Upper lobe of right lung (tissue), 1 donor: Measurements from ENCODE around the gene DUT. TPM values are rescaled to one million over a fixed set of nuclear protein-coding genes. Genes with fewer than 3 reads are reported as not detected.

Source experiments
- ATAC-seq: fragments of 200-7000 bp; cut with Tn5 transposase; one replicate; pipeline ENCODE4 v1.9.1; 2020; ENCODE audit warnings: mild to moderate bottlenecking, moderate library complexity
- DNase-seq: peaks from one replicate; pipeline ENCODE4 v3.0.0-alpha.2; 2020
- H3K27ac ChIP-seq: fragments of 200-600 bp; one replicate; pipeline ENCODE4 v1.8.0; 2022
- H3K27me3 ChIP-seq: fragments of 200-600 bp; one replicate; pipeline ENCODE4 v1.8.0; 2022; ENCODE audit warnings: mild to moderate bottlenecking
- H3K36me3 ChIP-seq: fragments of 200-600 bp; one replicate; pipeline ENCODE4 v1.8.0; 2022
- H3K4me1 ChIP-seq: fragments of 200-600 bp; one replicate; pipeline ENCODE4 v1.8.0; 2022
- H3K4me3 ChIP-seq: fragments of 200-600 bp; one replicate; pipeline ENCODE4 v1.8.0; 2022; ENCODE audit warnings: mild to moderate bottlenecking
- H3K9me3 ChIP-seq: fragments of 200-600 bp; one replicate; pipeline ENCODE4 v1.8.0; 2022
- CTCF ChIP-seq: fragments of 200-600 bp; IDR thresholded peaks from one replicate; pipeline ENCODE4 v1.8.0; 2022; ENCODE audit warnings: antibody characterized with exemption
- intact Hi-C: fragments of 100-400 bp; cut with DNase I; formaldehyde crosslinking; loops from one replicate; pipeline ENCODE4 v1.11.0; 2022
- total RNA-seq: library from RNA; stranded (reverse); fragmentation: NEBNext Ultra II Directional; extraction: Animal tissue kit (Norgen Biotek cat#: 25700); gene quantifications from one replicate; pipeline ENCODE4 v1.2.1, GENCODE V29; 2021
- donor health status: DM: no; HTN: yes; CAD: no; lungs with severe emphysema.

Gene DUT
- total RNA-seq, 1 donor from 2014 or later, result 90.0 TPM

- intact Hi-C loops, result no loop called here
Measured at GRCh38 chr15:48383031-48383430, 51.8 kb downstream of the DUT start.

GRCh38 chr15:48384616-48385015 is 53.4 kb downstream of the DUT start:
- no peaks in the 10 kb centered on the region for H3K36me3 ChIP-seq
- TF ChIP-seq CTCF, result no peak
- ATAC-seq (no peak), DNase-seq (no peak)
- intact Hi-C loops, result no loop called here
- H3K4me1 ChIP-seq, result no peaks in the 10 kb centered on the region
- H3K27me3 ChIP-seq, result no peaks in the 10 kb centered on the region
- H3K27ac ChIP-seq, result no peak overlapping the region
- no peaks in the 10 kb centered on the region for H3K9me3 ChIP-seq
- no peak overlapping the region for H3K4me3 ChIP-seq

More at GRCh38 chr15:48383031-48383430, 51.8 kb downstream of the DUT start:
- Histone ChIP-seq H3K27ac (no peak overlapping the region), H3K4me3 (no peak overlapping the region), H3K4me1 (no peaks in the 10 kb centered on the region), H3K27me3 (no peaks in the 10 kb centered on the region), H3K36me3 (no peaks in the 10 kb centered on the region), H3K9me3 (no peaks in the 10 kb centered on the region)
- no peak for ATAC-seq
- DNase-seq, result no peak
- TF ChIP-seq CTCF, result no peak

GRCh38 chr15:48385031-48385830 is 54.0 kb downstream of the DUT start:
- Histone ChIP-seq H3K4me3 (no peak overlapping the region), H3K36me3 (no peaks in the 10 kb centered on the region), H3K9me3 (no peaks in the 10 kb centered on the region), H3K27ac (no peak overlapping the region), H3K27me3 (no peaks in the 10 kb centered on the region), H3K4me1 (no peaks in the 10 kb centered on the region)
- no peak for TF ChIP-seq CTCF
- ATAC-seq (no peak), DNase-seq (no peak)
- intact Hi-C loops, result no loop called here

GRCh38 chr15:48388016-48388851 is 57.0 kb downstream of the DUT start:
- intact Hi-C loops, result no loop called here
- ATAC-seq, result no peak

GRCh38 chr15:48388910-48389309 is 57.7 kb downstream of the DUT start:
- TF ChIP-seq CTCF, result no peak
- no peak overlapping the region for H3K4me3 ChIP-seq
- ATAC-seq (no peak), DNase-seq (no peak)
- H3K27me3 ChIP-seq, result no peaks in the 10 kb centered on the region
- H3K4me1 ChIP-seq, result peaks cover 11% of the 10 kb centered on the region
- H3K9me3 ChIP-seq, result no peaks in the 10 kb centered on the region
- H3K36me3 ChIP-seq, result no peaks in the 10 kb centered on the region
- intact Hi-C loops, result no loop called here
- no peak overlapping the region for H3K27ac ChIP-seq

More at GRCh38 chr15:48388016-48388851, 57.0 kb downstream of the DUT start:
- Histone ChIP-seq H3K9me3 (no peaks in the 10 kb centered on the region), H3K36me3 (no peaks in the 10 kb centered on the region), H3K4me3 (no peak overlapping the region), H3K4me1 (peaks cover 11% of the 10 kb centered on the region), H3K27me3 (no peaks in the 10 kb centered on the region), H3K27ac (no peak overlapping the region)
- no peak for DNase-seq
- TF ChIP-seq CTCF, result no peak
